Measurements from ENCODE around the gene MAML3. TPM values are rescaled to one million over a fixed set of nuclear protein-coding genes. Genes with fewer than 3 reads are reported as not detected.

The MAML3 gene
- total RNA-seq, 2 donors from 2014 or later = 29.2 to 32.2 TPM

GRCh38 chr4:139988863-139989765 is 164.9 kb downstream of the MAML3 start:
- peak; percentile 75 for DNase-seq
- H3K4me3 Mint-ChIP-seq = no peak overlapping the region
- no peak overlapping the region for H3K27ac ChIP-seq (ENCODE audit: low read depth, low read length)
- H3K27me3 Mint-ChIP-seq (ENCODE audit: insufficient read depth) = no peaks in the 10 kb centered on the region
- peaks cover 13% of the 10 kb centered on the region for H3K36me3 Mint-ChIP-seq (ENCODE audit: low read depth)
- H3K4me1 Mint-ChIP-seq = peaks cover 35% of the 10 kb centered on the region
- 76 to 79% methylated on average over 14 to 17 of the region's 17 CpGs for WGBS, 2 experiments (ENCODE audit: insufficient coverage in 1 of 2, insufficient read length in 1 of 2)
- no peak overlapping the region for H3K9ac ChIP-seq (ENCODE audit: extremely low read depth, low read length, poor library complexity, severe bottlenecking)
- peaks cover 7% of the 10 kb centered on the region for H3K9me3 ChIP-seq (ENCODE audit: control insufficient read depth, low read length)
- H3K4me3 ChIP-seq (ENCODE audit: low read length) = no peak overlapping the region
- peaks cover 4% of the 10 kb centered on the region for H3K36me3 ChIP-seq (ENCODE audit: control insufficient read depth, insufficient read depth, low read length)
- H3K9me3 Mint-ChIP-seq = peaks cover 7% of the 10 kb centered on the region
- TF ChIP-seq CTCF (conservative IDR thresholded peaks at IDR 0.05) = no peak
- peak overlapping the region; percentile 88 for H3K27ac Mint-ChIP-seq
- H3K4me1 ChIP-seq (ENCODE audit: control insufficient read depth, insufficient read depth, low read length) = peaks cover 23% of the 10 kb centered on the region
- H3K27me3 ChIP-seq (ENCODE audit: control insufficient read depth, insufficient read depth, low read length, poor library complexity, severe bottlenecking) = no peaks in the 10 kb centered on the region

- Histone ChIP-seq H3K27ac (ENCODE audit: low read depth, low read length) (no peak overlapping the region), H3K4me1 (ENCODE audit: control insufficient read depth, insufficient read depth, low read length) (peaks cover 23% of the 10 kb centered on the region), H3K9ac (ENCODE audit: extremely low read depth, low read length, poor library complexity, severe bottlenecking) (no peak overlapping the region), H3K27me3 (ENCODE audit: control insufficient read depth, insufficient read depth, low read length, poor library complexity, severe bottlenecking) (no peaks in the 10 kb centered on the region), H3K4me3 (ENCODE audit: low read length) (no peak overlapping the region), H3K36me3 (ENCODE audit: control insufficient read depth, insufficient read depth, low read length) (peaks cover 11% of the 10 kb centered on the region), H3K9me3 (ENCODE audit: control insufficient read depth, low read length) (peaks cover 7% of the 10 kb centered on the region)
- Mint-ChIP-seq H3K9me3 (peaks cover 5% of the 10 kb centered on the region), H3K36me3 (ENCODE audit: low read depth) (peaks cover 9% of the 10 kb centered on the region), H3K4me3 (no peak overlapping the region), H3K4me1 (peaks cover 35% of the 10 kb centered on the region), H3K27ac (no peak overlapping the region), H3K27me3 (ENCODE audit: insufficient read depth) (no peaks in the 10 kb centered on the region)
- TF ChIP-seq CTCF (conservative IDR thresholded peaks at IDR 0.05) = no peak
- WGBS, 2 experiments (ENCODE audit: insufficient coverage in 1 of 2, insufficient read length in 1 of 2) = 82 to 94% methylated on average over 4 to 7 of the region's 7 CpGs
- no peak for DNase-seq
These were observed 166.5 kb downstream of the MAML3 start for GRCh38 chr4:139987502-139987850.

GRCh38 chr4:139986689-139987501 is 167.1 kb downstream of the MAML3 start:
- WGBS, 2 experiments (ENCODE audit: insufficient coverage in 1 of 2, insufficient read length in 1 of 2) = 90 to 94% methylated on average over 10 to 13 of the region's 13 CpGs
- peaks cover 2% of the 10 kb centered on the region for H3K9me3 Mint-ChIP-seq
- no peak for TF ChIP-seq CTCF (conservative IDR thresholded peaks at IDR 0.05)
- H3K9ac ChIP-seq (ENCODE audit: extremely low read depth, low read length, poor library complexity, severe bottlenecking) = no peak overlapping the region
- peaks cover 5% of the 10 kb centered on the region for H3K36me3 Mint-ChIP-seq (ENCODE audit: low read depth)
- peaks cover 8% of the 10 kb centered on the region for H3K36me3 ChIP-seq (ENCODE audit: control insufficient read depth, insufficient read depth, low read length)
- no peaks in the 10 kb centered on the region for H3K27me3 Mint-ChIP-seq (ENCODE audit: insufficient read depth)
- H3K27me3 ChIP-seq (ENCODE audit: control insufficient read depth, insufficient read depth, low read length, poor library complexity, severe bottlenecking) = no peaks in the 10 kb centered on the region
- H3K27ac Mint-ChIP-seq = no peak overlapping the region
- DNase-seq = no peak
- no peak overlapping the region for H3K27ac ChIP-seq (ENCODE audit: low read depth, low read length)
- H3K4me1 Mint-ChIP-seq = peaks cover 35% of the 10 kb centered on the region
- H3K4me3 ChIP-seq (ENCODE audit: low read length) = peak overlapping the region; percentile 24
- H3K9me3 ChIP-seq (ENCODE audit: control insufficient read depth, low read length) = peaks cover 3% of the 10 kb centered on the region
- H3K4me1 ChIP-seq (ENCODE audit: control insufficient read depth, insufficient read depth, low read length) = peaks cover 23% of the 10 kb centered on the region
- H3K4me3 Mint-ChIP-seq = no peak overlapping the region
